GM21526 (cell line): ENCODE data around the gene MEGF6.

Source experiments
- ATAC-seq: cut with Tn5 transposase; IDR thresholded peaks from one replicate; pipeline ENCODE4 v1.9.1; 2021; ENCODE audit warnings: moderate library complexity; ENCODE audit not compliant: unreplicated experiment, low FRiP score

The MEGF6 gene

DNA sequence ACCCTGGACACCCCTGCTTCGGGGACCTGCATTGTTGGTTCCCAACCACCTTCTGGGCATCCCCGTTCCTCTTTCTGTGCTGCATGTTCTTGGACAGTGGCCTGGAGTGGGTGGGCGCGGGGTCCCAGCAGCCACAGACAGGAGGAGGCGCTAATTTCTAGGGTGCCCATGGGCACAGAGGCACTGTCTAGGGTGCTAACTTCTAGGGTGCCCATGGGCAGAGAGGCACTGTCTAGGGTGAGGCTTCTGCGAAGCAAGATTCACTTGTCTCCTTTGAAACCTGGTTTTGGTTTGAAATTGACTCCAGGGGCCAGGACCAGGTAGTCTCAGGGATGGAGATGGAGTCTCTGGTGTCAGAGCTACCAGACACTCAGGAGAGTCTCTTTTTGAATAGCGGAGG is 815 bp upstream of the MEGF6 start:
- no peak for ATAC-seq

DNA sequence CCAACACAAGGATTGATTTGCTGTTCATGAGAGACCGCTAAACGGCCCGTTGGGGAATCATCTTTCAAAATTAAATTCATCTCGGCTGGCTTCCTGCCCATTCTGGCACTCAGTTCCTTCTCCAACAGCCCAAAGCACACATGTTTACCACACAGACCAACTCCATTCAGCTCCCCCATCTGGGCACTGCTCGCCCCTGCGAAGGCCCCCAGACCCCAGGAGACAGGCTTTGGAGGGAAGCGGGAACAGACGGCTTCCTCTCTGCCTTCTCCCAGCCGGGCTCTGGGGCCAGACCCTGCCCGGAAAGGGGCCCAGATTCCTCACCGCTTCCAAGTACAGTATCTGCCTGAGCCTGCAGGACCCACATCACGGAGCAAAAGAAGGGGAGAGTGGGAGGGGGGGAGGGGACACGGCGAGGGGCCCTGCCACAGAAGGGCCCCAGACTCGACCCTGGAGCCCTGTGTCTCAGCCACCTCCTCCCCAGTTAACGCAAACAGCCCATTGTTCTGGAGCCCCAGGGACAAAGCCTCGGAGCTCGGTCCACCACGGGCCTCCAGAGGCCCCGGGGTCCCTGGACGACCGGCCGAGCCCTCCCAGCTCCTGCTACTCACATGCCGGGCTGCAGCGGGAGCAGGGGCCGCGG is 660 bp downstream of the MEGF6 start:
- ATAC-seq: no peak

DNA sequence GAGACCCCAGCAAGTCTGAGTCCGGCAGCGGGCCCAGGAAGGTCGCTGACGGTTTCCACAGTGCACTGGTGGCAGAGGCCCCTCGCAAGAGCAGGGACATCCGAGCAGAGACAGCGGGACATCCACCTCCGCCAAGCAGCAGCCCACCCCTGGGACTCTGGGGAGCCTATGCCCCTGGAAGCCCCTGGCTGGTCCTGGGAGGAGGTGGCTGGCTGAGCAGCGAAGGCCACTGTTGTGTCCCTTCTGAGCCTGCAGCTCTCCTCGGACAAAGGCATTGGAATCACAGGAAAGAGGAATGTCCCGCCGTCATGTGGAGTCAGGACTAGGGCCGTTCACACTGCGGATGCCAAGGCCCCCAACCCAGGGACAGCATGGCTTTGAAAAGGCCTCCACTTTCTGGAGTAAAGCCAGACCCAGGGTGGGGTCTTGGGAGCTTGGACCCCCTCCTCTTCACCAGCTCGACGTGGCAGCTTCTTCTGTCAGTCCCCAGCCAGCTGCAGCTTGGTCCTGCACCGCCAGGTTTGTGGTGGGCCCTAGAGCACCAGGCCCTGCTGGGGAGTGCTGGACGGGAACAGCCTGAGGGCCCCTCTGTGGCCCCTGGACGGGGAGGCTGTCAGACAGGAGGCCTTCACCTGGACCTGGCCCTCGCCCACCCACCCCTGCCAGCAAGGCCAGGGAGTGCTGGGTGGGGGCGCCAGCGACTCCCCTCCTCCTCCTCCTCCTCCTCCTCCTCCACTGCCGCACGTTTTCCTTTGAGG is 1.4 kb downstream of the MEGF6 start:
- ATAC-seq: no peak

DNA sequence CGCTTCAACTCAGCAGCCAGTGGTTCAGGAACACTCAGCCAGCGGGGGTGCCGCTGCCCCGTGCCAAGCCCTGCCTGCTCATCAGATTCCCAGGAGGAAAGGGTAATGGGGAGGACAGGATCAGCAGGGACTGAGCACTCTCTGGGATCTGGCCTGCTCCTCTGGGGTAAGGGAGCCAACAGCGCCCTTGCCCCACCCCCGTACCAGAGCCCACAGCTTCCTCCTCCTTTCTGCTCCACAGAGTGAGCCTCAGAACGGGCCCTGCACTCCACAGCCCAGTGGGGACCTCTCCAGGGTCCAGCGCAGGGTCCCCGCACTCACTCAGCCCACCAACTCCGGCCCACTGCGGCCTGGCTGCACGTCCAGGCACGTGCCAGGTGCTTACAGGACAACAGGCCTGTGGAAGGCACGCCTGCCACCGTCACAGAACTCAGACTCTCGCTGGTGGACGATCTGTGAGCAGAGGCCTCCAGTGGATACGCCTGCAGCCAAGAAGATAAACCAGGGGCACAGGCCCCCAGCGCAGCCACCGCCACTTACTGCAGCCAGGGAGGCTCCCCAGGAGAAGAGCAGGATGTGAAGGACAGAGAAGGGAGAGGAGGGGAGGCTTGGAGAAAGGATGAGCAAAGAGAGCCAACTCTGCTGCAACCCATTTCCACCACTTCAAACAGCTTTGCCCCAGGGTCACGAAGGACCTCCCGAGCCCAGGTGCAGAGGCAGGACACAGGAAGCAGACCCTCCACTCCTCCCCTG is 2.1 kb downstream of the MEGF6 start:
- ATAC-seq: no peak

DNA sequence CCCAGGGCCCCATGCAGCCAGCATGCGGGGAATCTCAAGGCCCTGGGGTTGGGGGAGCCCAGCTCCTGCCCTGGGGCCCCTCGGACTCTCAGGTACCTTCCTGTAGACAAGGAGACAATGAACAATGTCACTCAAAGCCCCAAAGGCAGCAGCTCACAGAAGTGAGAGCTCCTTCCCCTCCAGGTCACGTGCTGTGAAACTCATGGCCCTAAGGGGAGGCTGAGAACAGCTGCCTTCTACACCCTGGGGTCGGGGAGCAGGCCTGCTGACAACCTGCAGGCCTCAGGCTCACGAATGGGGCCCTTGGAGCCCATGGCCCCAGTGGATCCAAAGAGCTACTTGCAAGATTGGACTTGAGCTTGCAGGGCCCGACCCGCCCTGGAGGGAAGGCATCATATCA is 3.2 kb downstream of the MEGF6 start:
- no peak for ATAC-seq

DNA sequence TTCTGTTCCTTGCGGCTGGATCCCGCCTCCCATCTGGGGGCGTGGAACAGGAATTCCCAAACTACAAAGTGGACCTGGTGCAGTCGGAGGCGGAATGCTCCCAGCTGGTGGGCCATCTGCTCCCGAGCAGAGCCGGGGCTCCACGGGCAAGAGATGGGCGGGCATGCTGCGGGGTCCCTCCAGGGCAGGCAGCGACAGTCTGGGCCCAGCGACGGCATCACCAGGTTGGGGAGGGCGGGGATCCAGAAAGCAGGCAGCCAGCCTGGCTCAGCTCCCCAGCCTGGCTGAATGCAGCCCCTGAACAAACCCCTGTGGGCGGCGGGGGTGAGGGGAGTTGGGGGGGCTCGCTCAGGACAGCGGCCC is 3.6 kb downstream of the MEGF6 start:
- ATAC-seq: no peak

DNA sequence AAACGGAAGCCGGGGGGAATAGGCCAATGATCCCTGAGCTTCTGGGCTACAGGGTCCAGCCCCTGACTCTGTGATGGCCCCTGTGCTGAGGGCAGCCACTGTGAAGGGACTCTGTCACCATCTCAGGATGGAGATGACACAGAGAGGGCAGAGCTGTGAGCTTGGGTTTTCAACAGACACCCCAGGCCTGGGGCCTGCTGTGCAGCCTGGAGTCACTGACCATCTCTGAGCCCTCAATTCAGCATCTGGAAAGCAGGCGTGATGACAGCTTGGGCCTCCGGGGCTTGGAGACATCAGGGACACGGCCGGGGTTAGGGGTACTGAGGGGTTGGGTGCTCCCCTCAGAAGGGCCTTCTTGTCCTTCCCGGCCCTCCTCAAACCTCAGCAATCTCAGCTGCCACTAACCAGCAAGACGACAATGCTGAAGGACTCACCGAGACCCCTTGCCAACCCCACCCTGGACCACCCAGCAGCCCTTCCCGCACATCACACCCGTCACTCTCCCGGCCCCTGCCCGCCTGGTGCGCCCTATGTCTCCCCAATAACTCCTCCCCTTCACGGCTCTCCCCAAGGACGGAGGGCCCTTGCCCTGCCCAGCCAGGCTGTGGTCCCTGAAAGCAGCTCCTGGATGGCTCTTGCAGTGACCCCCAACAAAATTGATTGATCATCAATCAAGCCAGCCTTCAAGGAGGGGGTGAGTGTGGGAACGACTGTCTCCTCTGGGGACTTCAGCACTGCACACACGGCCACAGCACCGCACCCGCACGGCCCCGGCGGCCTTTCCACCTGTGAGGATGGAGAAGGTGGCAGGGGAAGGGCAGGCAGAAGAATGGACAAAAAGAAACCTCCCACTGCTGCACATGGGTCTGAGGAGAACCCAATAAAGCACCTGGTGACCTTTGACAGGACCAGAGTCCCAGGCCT is 4.3 kb downstream of the MEGF6 start:
- no peak for ATAC-seq

DNA sequence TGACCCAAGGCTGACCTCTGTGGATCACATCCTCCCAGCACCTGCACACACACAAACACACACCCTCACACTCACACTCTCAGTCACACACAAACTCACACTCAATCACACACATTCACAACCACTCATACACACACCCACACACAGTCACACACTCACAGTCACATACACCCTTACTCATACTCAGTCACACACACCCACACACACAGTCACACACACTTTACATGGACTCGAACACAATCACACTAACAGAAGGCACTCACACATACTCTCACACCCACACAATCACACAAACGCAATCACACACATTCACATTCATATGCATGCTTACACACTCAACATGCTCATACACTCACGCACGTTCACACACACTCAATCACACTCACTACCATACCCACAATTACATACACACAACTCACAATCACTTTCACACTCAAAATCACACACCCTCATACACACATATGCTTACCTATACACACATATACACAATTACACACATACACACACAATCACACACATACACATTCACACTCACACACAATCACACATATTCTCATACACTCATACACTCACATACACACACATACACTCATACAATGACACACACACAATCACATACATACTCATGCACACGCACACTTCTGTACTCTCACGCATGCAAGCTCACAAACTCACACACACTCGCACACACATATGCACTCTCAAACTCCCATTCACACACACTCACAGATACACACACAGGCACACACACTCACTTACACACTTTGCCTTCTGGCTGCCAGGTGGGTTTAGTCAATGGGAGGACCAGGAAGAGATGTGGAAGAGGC is 6.1 kb downstream of the MEGF6 start:
- no peak for ATAC-seq

DNA sequence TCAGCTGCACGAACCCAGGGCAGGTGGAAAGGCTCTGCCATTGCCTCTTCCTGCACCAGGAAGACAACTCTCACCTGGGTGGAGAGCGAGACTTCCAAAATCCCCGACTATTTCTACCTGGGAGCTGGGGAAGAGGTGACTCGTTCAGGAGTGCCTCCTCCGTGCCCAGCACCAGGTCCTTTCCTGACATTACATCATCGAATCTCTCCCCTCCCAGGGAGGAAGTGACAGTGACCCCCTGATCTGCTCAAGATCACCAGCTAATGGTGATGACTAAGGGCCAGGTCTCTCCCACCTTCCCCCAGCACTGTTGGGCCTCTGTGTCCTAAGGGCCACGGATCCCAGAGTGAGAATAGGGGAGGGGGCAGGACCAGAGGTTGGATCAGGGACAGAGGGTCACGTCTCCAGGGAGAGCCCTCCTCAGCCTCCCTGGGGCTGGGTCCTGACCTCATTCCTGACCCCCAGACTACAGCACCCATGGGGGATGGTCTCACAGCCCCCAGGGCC is 6.8 kb downstream of the MEGF6 start:
- ATAC-seq: no peak

DNA sequence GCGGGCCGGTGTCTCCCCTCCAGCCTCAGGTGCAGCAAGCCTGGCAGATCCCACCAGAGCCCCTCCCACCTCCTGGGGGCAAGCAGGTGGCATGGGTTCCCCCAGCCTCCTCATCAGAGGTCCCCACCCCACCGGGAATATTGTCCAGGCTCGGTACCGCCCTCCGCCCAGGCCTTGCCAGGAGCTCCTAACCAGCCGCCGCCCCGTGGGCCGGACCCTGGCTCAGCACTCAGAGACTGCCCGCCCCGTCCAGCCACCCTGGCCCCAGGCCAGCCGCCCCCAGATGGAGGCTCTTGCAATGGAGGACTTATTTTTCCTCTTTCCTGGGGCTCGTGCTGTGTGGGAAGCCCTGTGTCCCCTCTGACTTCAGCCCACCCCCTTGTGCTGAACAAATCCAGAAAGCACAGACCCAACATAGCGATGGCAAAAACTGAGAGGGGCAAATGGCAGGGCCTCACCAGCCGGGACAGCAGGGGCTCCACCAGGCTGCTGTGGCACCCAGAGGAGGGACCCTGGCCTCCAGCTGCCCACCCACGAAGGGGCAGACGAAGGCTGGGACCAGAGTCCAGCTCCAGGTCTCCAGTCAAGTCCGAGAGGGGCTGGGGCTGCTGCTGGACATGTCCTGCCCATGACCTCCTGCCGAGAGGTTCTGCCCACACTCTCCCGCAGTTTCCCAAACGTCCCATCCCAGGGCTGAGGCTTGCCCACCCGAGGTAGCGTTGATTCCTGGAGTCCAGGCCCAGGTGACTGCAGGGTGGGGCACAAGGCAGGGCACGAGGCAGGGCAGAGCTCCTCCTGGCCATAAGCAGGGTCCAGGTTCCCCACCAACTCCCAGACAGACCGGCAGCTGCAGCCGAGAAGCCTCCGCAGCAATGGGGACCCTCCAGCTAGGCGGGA is 7.5 kb downstream of the MEGF6 start:
- no peak for ATAC-seq

DNA sequence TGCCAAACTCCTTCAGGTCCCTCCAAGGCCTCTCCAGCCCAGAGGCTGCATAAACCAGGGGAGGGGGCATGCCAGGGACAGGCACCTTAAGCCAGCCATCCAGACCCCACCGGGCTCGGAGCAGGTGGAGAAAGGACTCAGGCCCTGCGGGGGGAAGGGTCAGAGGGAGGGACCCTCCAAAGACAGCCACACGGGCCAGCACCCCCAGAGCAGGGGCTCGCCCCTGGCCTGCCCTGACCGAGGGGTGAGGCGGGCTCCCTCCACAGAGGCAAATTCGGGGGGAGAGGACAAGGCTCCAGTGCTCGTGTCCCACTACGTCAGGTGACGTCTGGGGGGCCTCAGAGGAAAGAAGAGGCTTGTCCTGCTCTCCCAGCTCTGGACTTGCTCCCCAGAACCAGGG is 8.2 kb downstream of the MEGF6 start:
- ATAC-seq: no peak

DNA sequence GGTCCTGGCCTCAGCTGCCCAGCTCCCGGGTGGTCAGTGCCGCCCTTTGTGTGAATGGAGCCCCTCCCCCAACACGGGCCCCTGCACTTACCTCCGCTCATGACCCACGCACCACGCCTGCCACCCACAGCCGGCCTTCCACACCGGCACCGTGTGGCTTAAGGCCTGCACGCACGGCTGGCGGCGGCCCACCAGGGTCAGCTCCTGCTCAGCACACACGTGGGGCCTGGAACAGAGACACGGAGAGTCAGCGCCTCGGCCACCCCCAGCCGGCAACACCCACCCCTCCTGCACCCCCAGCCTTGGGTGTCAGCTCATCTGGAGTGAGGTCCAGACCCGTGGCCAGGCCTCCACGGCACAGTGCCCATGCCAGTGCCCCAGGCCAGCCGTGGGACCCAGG is 8.9 kb downstream of the MEGF6 start:
- no peak for ATAC-seq

DNA sequence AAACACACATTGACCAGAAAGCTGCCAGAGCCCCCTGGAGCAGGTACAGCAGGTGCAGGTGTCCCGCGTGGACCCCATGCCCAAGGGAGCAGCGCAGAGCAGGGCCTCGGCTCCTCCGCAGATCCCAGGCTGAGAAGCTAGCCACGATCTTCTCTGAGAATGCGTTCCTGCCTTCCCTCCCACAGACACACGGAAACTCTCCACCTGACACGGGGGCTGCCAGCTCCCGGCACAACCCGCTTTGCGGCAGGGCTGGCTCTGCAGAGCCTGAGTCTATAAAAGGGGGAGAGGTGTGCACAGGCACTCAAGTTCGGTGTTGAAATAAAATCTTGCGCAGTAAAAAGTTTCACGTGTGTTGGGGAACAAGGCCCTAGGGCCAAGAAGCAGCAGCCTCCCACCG is 9.6 kb downstream of the MEGF6 start:
- ATAC-seq: no peak

DNA sequence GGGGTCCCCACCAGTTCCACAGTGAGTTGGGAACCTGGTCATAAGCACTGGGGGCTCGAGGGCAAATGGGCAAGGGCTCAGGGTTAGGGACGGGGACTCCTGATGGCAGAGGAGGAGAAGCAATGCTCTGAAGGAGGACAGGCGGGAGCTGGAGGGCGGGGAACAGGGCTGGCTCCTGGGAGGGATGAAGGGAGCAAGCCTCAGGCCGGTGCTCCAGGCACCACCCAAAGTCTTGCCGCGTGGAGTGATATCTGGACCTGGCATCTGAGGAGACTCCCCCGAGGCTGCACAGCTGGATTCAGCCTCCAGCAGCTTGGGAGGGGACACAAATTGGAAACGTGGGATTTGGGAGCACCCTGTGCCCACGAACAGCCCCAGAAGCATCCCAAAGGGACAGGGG is 11.0 kb downstream of the MEGF6 start:
- ATAC-seq: no peak

DNA sequence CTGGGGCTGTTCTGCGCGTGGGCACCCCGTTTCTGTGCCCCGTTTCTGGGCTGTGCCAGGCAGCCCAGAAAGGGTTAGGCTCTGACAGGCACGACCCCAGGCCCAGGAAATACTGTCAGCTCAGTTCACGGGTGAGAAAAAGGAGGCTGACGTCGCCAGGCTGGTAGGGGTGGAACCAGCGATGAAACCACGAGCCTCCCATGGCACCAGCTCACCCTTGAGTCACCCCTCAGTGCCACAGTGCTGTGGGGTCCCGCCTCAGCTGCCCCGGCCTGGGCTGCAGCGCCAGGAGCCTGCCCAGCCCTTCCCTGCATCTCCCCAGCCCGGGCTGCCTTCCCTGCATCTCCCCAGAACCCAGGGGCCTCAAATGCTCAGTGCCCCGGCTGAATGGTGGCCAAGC is 11.5 kb downstream of the MEGF6 start:
- ATAC-seq: no peak

DNA sequence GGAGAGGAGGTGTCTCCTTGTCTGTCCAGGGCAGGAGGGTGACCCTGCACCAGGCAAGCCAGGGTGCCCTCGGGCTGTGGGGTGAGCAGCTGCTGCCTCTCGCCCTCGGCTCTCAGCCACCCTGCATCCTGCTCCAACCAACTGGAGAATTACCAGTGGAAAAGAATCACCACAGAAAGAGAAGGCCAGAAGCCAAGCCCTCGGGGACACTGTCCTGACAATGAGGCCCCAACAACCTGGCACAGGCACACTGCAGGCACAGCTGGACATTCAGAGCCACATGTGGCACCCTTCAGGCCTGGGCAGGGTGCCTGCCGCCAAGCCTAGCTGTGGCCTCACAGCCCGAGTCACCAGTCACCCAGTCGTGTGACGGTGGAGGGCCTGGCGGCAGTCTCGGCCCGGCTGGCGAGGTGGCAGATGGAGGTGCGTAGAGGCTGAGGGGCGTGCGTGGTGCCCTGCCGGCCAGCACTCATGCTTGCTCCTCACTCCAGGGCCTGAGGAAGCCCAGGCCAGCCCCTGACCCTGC is 12.0 kb downstream of the MEGF6 start:
- ATAC-seq: no peak

DNA sequence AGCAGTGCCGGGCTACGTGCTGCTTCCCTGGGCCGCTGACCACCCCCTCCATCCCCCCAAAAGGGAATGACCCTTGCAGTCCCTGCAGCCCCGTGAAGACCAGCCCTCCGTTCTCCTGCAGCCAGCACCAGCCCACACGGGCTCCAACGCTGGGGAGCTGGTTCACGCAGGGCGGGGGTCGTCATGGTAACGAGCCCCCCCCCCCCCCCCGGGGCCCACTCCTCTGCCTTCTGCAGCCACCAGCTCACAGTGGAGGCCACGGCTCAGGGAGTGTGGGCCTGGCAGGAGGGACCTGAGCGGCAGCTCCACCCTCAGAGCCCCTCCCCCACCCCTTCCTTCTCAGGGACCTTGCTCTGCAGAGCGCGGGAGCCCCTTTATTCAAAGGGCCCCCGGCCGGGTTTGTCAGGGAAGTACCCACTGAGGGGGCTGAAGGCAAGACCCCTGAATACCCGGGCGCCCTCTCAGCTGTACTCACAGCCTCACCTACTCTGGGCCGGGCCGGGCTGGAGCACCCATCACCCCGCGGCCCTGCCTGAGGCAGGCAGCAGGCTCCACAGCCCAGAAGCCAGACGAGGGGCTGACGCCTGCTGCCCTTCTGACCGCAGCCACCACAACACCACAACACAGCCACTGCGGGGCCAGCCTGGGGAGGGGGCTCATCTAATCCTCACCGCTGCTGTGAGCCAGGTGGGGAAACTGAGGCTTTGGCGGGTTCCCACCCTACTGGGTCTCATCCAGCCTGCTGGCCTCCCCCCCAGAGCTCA is 12.6 kb downstream of the MEGF6 start:
- no peak for ATAC-seq

DNA sequence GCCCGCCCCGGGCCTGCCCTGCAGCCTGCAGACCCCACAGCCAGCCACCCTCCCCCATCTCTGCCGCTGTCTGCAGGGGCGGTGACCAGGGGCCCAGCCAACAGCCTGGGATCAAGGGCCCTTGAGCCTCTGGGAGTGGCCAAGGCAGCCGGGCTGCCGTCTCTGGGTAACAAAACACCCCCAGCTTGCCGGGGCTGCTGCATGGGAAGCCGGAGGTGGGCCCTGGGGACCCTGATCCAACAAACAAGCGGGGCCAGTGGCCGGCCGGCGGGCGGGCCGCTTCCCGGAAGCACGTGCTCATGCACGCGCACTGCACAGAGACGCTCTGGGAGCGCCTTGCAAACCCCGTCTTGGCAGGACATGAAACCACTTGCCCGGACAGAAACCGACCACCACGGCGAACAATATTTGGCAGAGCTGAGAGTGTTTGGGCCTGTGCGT is 13.2 kb downstream of the MEGF6 start:
- ATAC-seq: no peak
